Aorta (tissue), 5 donors: Measurements from ENCODE around the gene RAB3A. TPM values are rescaled to one million over a fixed set of nuclear protein-coding genes. Genes with fewer than 3 reads are reported as not detected.

ENCODE experiments used
- ATAC-seq: fragments of 200-7000 bp; cut with Tn5 transposase; one replicate; pipeline ENCODE4 v1.9.1; 2022; ENCODE audit warnings: moderate library complexity; ENCODE audit not compliant: low FRiP score
- DNase-seq, 2 donors: peaks; one replicate each; pipeline ENCODE4 v3.0.0-alpha.2; 2020
- H3K27ac ChIP-seq, 2 donors: one replicate each; pipeline ENCODE4 v1.5.1; 2013; ENCODE audit warnings: low read length in 2 of 2, mild to moderate bottlenecking in 2 of 2, moderate library complexity in 2 of 2, control low read depth in 1 of 2, inconsistent platforms in 1 of 2, low read depth in 1 of 2
- H3K27me3 ChIP-seq, 2 donors: one replicate each; pipeline ENCODE4 v1.6.1; 2013; ENCODE audit warnings: control low read depth in 1 of 2, low read length in 1 of 2, mild to moderate bottlenecking in 1 of 2, moderate library complexity in 1 of 2; ENCODE audit not compliant: insufficient read depth in 2 of 2, control insufficient read depth in 1 of 2
- H3K36me3 ChIP-seq, 2 donors: one replicate each; pipeline ENCODE4 v1.6.1; 2013; ENCODE audit warnings: control low read depth in 1 of 2, low read length in 1 of 2, mild to moderate bottlenecking in 1 of 2; ENCODE audit not compliant: insufficient read depth in 2 of 2, control insufficient read depth in 1 of 2
- H3K4me1 ChIP-seq, 2 donors: one replicate each; pipeline ENCODE4 v1.6.1; 2013; ENCODE audit warnings: low read length in 2 of 2, control low read depth in 1 of 2, mild to moderate bottlenecking in 1 of 2, moderate library complexity in 1 of 2; ENCODE audit not compliant: insufficient read depth in 2 of 2, control insufficient read depth in 1 of 2
- H3K4me3 ChIP-seq, 2 donors: one replicate each; pipeline ENCODE4 v1.5.1; 2013; ENCODE audit warnings: low read length in 2 of 2, control low read depth in 1 of 2, mild to moderate bottlenecking in 1 of 2
- H3K9me3 ChIP-seq: one replicate; pipeline ENCODE4 v1.6.1; 2013; ENCODE audit warnings: mild to moderate bottlenecking, low read length; ENCODE audit not compliant: control insufficient read depth
- WGBS, 2 donors: extraction: QIAGEN DNeasy Blood & Tissue Kit; methylation state at CpG; one replicate each; pipeline ENCODE4 v1.1.7; 2013; 5-methylcytosine and 5-hydroxymethylcytosine counted together
- intact Hi-C, 2 donors: fragments of 100-400 bp; cut with DNase I; formaldehyde crosslinking; loops; one replicate each; pipeline versions ENCODE4 v1.14.2 to v1.15.0; 2022
- polyA plus RNA-seq, 2 donors: library from polyadenylated mRNA; stranded (reverse); fragments of 200-250 nt; gene quantifications; one replicate each; pipeline ENCODE4 v1.2.3, GENCODE V29; 2013
- total RNA-seq, 2 donors: library from RNA; stranded (reverse); fragmentation: NEBNext Ultra II Directional; extraction: Animal tissue kit (Norgen Biotek cat#: 25700); gene quantifications; one replicate each; pipeline ENCODE4 v1.2.1, GENCODE V29; 2021
- donor health status: healthy with polysubstance abuse.
- donor health status: Bipolar disorder and iron deficiency.
- donor health status: DM: no; HTN: no; CAD: no.
- donor health status: DM: no; HTN: no; CAD: no.
- donor health status: DM: yes; HTN: yes; CAD: no.

The RAB3A gene
- total and polyA plus RNA-seq, 4 donors, result 2.1 to 3.8 (median 3.0) TPM

- DNase-seq (peak; percentile 73 to 82), ATAC-seq (peak; percentile 59)
- H3K9me3 ChIP-seq, result peaks cover 8% of the 10 kb centered on the region
- WGBS, 2 donors, result 16 to 18% methylated on average over 32 to 37 of the region's 37 CpGs
- H3K27me3 ChIP-seq, result no peaks in the 10 kb centered on the region
- no peaks in the 10 kb centered on the region for H3K4me1 ChIP-seq
- H3K4me3 ChIP-seq, result no peak overlapping the region
- no peak overlapping the region for H3K27ac ChIP-seq
- no peaks in the 10 kb centered on the region for H3K36me3 ChIP-seq
- intact Hi-C loops, result no loop called here
Measured at GRCh38 chr19:18233224-18233825, 29.5 kb upstream of the RAB3A start.

GRCh38 chr19:18232540-18233223 lies 28.8 kb upstream of the RAB3A start:
- intact Hi-C loops, result no loop called here
- no peaks in the 10 kb centered on the region for H3K27me3 ChIP-seq

GRCh38 chr19:18231775-18232174 lies 27.9 kb upstream of the RAB3A start:
- no peak for ATAC-seq

More at GRCh38 chr19:18232540-18233223, 28.8 kb upstream of the RAB3A start:
- DNase-seq (no peak), ATAC-seq (no peak)
- H3K9me3 ChIP-seq, result peaks cover 8% of the 10 kb centered on the region
- no peak overlapping the region for H3K4me3 ChIP-seq
- WGBS, 2 donors, result 4% methylated on average over 32 to 46 of the region's 46 CpGs
- no peaks in the 10 kb centered on the region for H3K4me1 ChIP-seq
- no peaks in the 10 kb centered on the region for H3K36me3 ChIP-seq
- H3K27ac ChIP-seq, result no peak overlapping the region

GRCh38 chr19:18230941-18231734 lies 27.3 kb upstream of the RAB3A start:
- no peak for DNase-seq
- no peak overlapping the region for H3K4me3 ChIP-seq
- H3K27me3 ChIP-seq, result no peaks in the 10 kb centered on the region
- no peak for ATAC-seq
- H3K27ac ChIP-seq, result no peak overlapping the region
- H3K36me3 ChIP-seq, result no peaks in the 10 kb centered on the region
- WGBS, 2 donors, result 45 to 46% methylated on average over 18 of the region's 18 CpGs
- H3K4me1 ChIP-seq, result no peaks in the 10 kb centered on the region
- H3K9me3 ChIP-seq, result peaks cover 8% of the 10 kb centered on the region
- intact Hi-C loops, result no loop called here

More at GRCh38 chr19:18231775-18232174, 27.9 kb upstream of the RAB3A start:
- no peaks in the 10 kb centered on the region for H3K4me1 ChIP-seq
- no peak for DNase-seq
- H3K4me3 ChIP-seq, result no peak overlapping the region
- H3K36me3 ChIP-seq, result no peaks in the 10 kb centered on the region
- WGBS, 2 donors, result 24 to 27% methylated on average over 4 of the region's 4 CpGs
- no peaks in the 10 kb centered on the region for H3K27me3 ChIP-seq
- H3K27ac ChIP-seq, result no peak overlapping the region
- intact Hi-C loops, result no loop called here
- H3K9me3 ChIP-seq, result peaks cover 8% of the 10 kb centered on the region

GRCh38 chr19:18229915-18230314 lies 26.1 kb upstream of the RAB3A start:
- DNase-seq, result no peak
- H3K36me3 ChIP-seq, result no peaks in the 10 kb centered on the region
- WGBS, 2 donors, result 74 to 84% methylated on average over 4 of the region's 4 CpGs
- intact Hi-C loops, result no loop called here
- H3K4me1 ChIP-seq, result no peaks in the 10 kb centered on the region
- peaks cover 8% of the 10 kb centered on the region for H3K9me3 ChIP-seq
- no peak for ATAC-seq
- no peak overlapping the region for H3K27ac ChIP-seq
- no peak overlapping the region for H3K4me3 ChIP-seq
- no peaks in the 10 kb centered on the region for H3K27me3 ChIP-seq

GRCh38 chr19:18229474-18229873 lies 25.6 kb upstream of the RAB3A start:
- intact Hi-C loops, result no loop called here
- no peaks in the 10 kb centered on the region for H3K4me1 ChIP-seq
- no peaks in the 10 kb centered on the region for H3K27me3 ChIP-seq
- H3K9me3 ChIP-seq, result peaks cover 8% of the 10 kb centered on the region
- DNase-seq, result no peak
- no peak overlapping the region for H3K4me3 ChIP-seq
- H3K27ac ChIP-seq, result no peak overlapping the region
- no peaks in the 10 kb centered on the region for H3K36me3 ChIP-seq
- no peak for ATAC-seq
- WGBS, 2 donors, result 73 to 74% methylated on average over 5 of the region's 5 CpGs

GRCh38 chr19:18227781-18228271 lies 24.0 kb upstream of the RAB3A start:
- H3K36me3 ChIP-seq, result no peaks in the 10 kb centered on the region
- no peaks in the 10 kb centered on the region for H3K9me3 ChIP-seq
- no peak overlapping the region for H3K27ac ChIP-seq
- 37 to 38% methylated on average over 6 of the region's 6 CpGs for WGBS, 2 donors
- no peaks in the 10 kb centered on the region for H3K27me3 ChIP-seq
- ATAC-seq (no peak), DNase-seq (no peak)
- H3K4me1 ChIP-seq, result no peaks in the 10 kb centered on the region
- H3K4me3 ChIP-seq, result no peak overlapping the region
- intact Hi-C loops, result no loop called here

- WGBS, 2 donors, result 84% methylated on average over 18 of the region's 18 CpGs
- intact Hi-C loops, result no loop called here
- no peaks in the 10 kb centered on the region for H3K4me1 ChIP-seq
Measured at GRCh38 chr19:18226956-18227780, 23.3 kb upstream of the RAB3A start.

More at GRCh38 chr19:18226956-18227780, 23.3 kb upstream of the RAB3A start:
- no peaks in the 10 kb centered on the region for H3K27me3 ChIP-seq
- DNase-seq (no peak), ATAC-seq (no peak)
- H3K27ac ChIP-seq, result no peak overlapping the region
- no peaks in the 10 kb centered on the region for H3K9me3 ChIP-seq
- H3K4me3 ChIP-seq, result no peak overlapping the region
- H3K36me3 ChIP-seq, result no peaks in the 10 kb centered on the region
